Natural killer cell (primary cell): ENCODE results near the gene STRN. TPM values are rescaled to one million over a fixed set of nuclear protein-coding genes. Genes with fewer than 3 reads are reported as not detected.
A peak's percentile ranks its signal among the peaks of the same experiment; 100 is the strongest.

Source experiments
- ATAC-seq, 3 donors: fragments of 150-1000 bp in 2 of 3; fragments of 200-7000 bp in 1 of 3; cut with Tn5 transposase; 1 replicate in 1 of 3; 2 replicates in 2 of 3; pipeline ENCODE4 v1.10.0; 2021; ENCODE audit warnings: mild to moderate bottlenecking in 2 of 3, moderate library complexity in 2 of 3
- DNase-seq, 2 donors: peaks; one replicate each; pipeline versions ENCODE4 v3.0.0 to v3.0.0-alpha.2; 2013 to 2021; ENCODE audit warnings: mixed read lengths in 1 of 2
- H3K27ac ChIP-seq: one replicate; pipeline ENCODE4 v1.5.1; 2013; ENCODE audit warnings: mild to moderate bottlenecking, low read length
- H3K27me3 ChIP-seq: one replicate; pipeline ENCODE4 v1.6.1; 2013; ENCODE audit warnings: low read length; ENCODE audit not compliant: control insufficient read depth, insufficient read depth
- H3K36me3 ChIP-seq: one replicate; pipeline ENCODE4 v1.6.1; 2013; ENCODE audit warnings: low read length; ENCODE audit not compliant: control insufficient read depth, insufficient read depth
- H3K4me1 ChIP-seq: one replicate; pipeline ENCODE4 v1.6.1; 2013; ENCODE audit warnings: low read length; ENCODE audit not compliant: control insufficient read depth, insufficient read depth
- H3K4me3 ChIP-seq: one replicate; pipeline ENCODE4 v1.5.1; 2013; ENCODE audit warnings: low read length
- H3K9me3 ChIP-seq: one replicate; pipeline ENCODE4 v1.6.1; 2013; ENCODE audit warnings: low read length; ENCODE audit not compliant: control insufficient read depth, insufficient read depth
- H3K27ac Mint-ChIP-seq, 2 donors: one replicate each; pipeline ENCODE4 v1.8.0; 2022; ENCODE audit warnings: mild to moderate bottlenecking in 2 of 2, mixed read lengths in 2 of 2, moderate library complexity in 1 of 2
- H3K27me3 Mint-ChIP-seq, 2 donors: one replicate each; pipeline ENCODE4 v1.8.0; 2022; ENCODE audit warnings: low read depth in 2 of 2, mixed read lengths in 2 of 2
- H3K36me3 Mint-ChIP-seq: one replicate; pipeline ENCODE4 v1.8.0; 2022; ENCODE audit warnings: mixed read lengths
- H3K4me1 Mint-ChIP-seq, 2 donors: one replicate each; pipeline ENCODE4 v1.8.0; 2022; ENCODE audit warnings: mixed read lengths in 2 of 2
- H3K4me3 Mint-ChIP-seq: one replicate; pipeline ENCODE4 v1.8.0; 2022; ENCODE audit warnings: mild to moderate bottlenecking, moderate library complexity, mixed read lengths
- H3K9me3 Mint-ChIP-seq, 2 donors: one replicate each; pipeline ENCODE4 v1.8.0; 2022; ENCODE audit warnings: mixed read lengths in 2 of 2
- WGBS: methylation state at CpG from one replicate; pipeline ENCODE4 v1.1.7; 2013; ENCODE audit warnings: missing lambda C conversion rate; ENCODE audit not compliant: insufficient coverage; 5-methylcytosine and 5-hydroxymethylcytosine counted together
- intact Hi-C: fragments of 100-400 bp; cut with micrococcal nuclease; formaldehyde crosslinking; loops from one replicate; pipeline ENCODE4 v1.14.2; 2022
- total RNA-seq, 4 donors: library from RNA; stranded (reverse); fragments of 120-200 nt in 1 of 4; gene quantifications; one replicate each; pipeline versions ENCODE4 v1.2.3 to v1.2.4, GENCODE V29; 2013 to 2022
- TF ChIP-seq, protein P1 (sequence below): fragments of 200-600 bp; IDR thresholded peaks from one replicate; pipeline ENCODE4 v1.8.0; 2022; ENCODE audit warnings: antibody characterized with exemption

The STRN gene
- total RNA-seq, 3 donors from 2014 or later (not counting 1 experiment from before 2014, with no cell fraction given), result 43.1 to 49.9 (median 43.4) TPM

- no peak overlapping the region for H3K4me3 Mint-ChIP-seq
- H3K4me1 Mint-ChIP-seq, result peaks cover 12 to 17% of the 10 kb centered on the region in 2 donors
- ATAC-seq (no peak), DNase-seq (no peak)
- Histone ChIP-seq H3K4me3 (no peak overlapping the region), H3K4me1 (no peaks in the 10 kb centered on the region), H3K9me3 (no peaks in the 10 kb centered on the region), H3K27ac (no peak overlapping the region), H3K27me3 (no peaks in the 10 kb centered on the region), H3K36me3 (no peaks in the 10 kb centered on the region)
- 96% methylated on average over 4 of the region's 4 CpGs for WGBS
- intact Hi-C loops, result loop anchor here (10.0 kb wide), 1 partner anchor 55 kb away; no protein-coding TSS in a partner anchor
- TF ChIP-seq, protein P1, sequence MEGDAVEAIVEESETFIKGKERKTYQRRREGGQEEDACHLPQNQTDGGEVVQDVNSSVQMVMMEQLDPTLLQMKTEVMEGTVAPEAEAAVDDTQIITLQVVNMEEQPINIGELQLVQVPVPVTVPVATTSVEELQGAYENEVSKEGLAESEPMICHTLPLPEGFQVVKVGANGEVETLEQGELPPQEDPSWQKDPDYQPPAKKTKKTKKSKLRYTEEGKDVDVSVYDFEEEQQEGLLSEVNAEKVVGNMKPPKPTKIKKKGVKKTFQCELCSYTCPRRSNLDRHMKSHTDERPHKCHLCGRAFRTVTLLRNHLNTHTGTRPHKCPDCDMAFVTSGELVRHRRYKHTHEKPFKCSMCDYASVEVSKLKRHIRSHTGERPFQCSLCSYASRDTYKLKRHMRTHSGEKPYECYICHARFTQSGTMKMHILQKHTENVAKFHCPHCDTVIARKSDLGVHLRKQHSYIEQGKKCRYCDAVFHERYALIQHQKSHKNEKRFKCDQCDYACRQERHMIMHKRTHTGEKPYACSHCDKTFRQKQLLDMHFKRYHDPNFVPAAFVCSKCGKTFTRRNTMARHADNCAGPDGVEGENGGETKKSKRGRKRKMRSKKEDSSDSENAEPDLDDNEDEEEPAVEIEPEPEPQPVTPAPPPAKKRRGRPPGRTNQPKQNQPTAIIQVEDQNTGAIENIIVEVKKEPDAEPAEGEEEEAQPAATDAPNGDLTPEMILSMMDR, result no peak
- H3K27ac Mint-ChIP-seq, result no peak overlapping the region
- H3K9me3 Mint-ChIP-seq, result no peaks in the 10 kb centered on the region
- H3K36me3 Mint-ChIP-seq, result peaks cover 7% of the 10 kb centered on the region
- H3K27me3 Mint-ChIP-seq, result no peaks in the 10 kb centered on the region
These were observed 126.2 kb downstream of the STRN start for GRCh38 chr2:36839976-36840617.

- H3K27me3 Mint-ChIP-seq, result no peaks in the 10 kb centered on the region
- TF ChIP-seq, protein P1, result no peak
- peak; percentile 82 to 92 (median 92) for ATAC-seq
- H3K9me3 Mint-ChIP-seq, result no peaks in the 10 kb centered on the region
- peak overlapping the region; percentile 53 for H3K4me3 Mint-ChIP-seq
- Histone ChIP-seq H3K36me3 (no peaks in the 10 kb centered on the region), H3K27me3 (no peaks in the 10 kb centered on the region), H3K4me3 (no peak overlapping the region), H3K9me3 (no peaks in the 10 kb centered on the region), H3K4me1 (peaks cover 3% of the 10 kb centered on the region), H3K27ac (peak overlapping the region; percentile 59)
- peak in 1 of 2 donors; percentile 20 for DNase-seq
- intact Hi-C loops, result loop anchor here (2.0 to 10.0 kb wide), 2 partner anchors 34 to 50 kb away; no protein-coding TSS in a partner anchor
- whole genome bisulfite sequencing, result 27% methylated on average over 2 of the region's 5 CpGs
- H3K4me1 Mint-ChIP-seq, result peaks cover 11 to 14% of the 10 kb centered on the region in 2 donors
- no peaks in the 10 kb centered on the region for H3K36me3 Mint-ChIP-seq
- peak overlapping the region; percentile 74 to 76 for H3K27ac Mint-ChIP-seq
These were observed 131.4 kb downstream of the STRN start for GRCh38 chr2:36834731-36835524.

DNA sequence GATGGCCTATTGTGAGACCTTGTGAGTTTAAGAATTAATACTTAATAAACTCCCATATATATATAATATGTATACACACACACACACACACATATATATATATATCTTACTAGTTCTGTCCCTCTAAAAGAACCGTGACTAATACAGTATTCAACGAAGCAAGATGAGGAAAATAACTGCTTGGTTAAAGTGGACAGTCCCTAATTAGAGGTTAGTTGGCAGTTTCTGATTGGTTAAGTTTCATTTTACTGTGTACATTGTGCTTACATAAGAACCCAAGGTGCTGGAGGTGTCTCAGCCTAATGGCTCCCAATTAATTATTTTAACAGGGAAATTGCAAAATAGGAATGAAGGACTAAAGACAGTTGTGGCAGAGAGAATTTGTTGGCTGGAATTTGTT, 132.1 kb downstream of the STRN start:
- 85% methylated on average over 2 of the region's 2 CpGs for WGBS
- H3K4me1 ChIP-seq, result peaks cover 3% of the 10 kb centered on the region
- H3K4me3 ChIP-seq, result no peak overlapping the region
- peak overlapping the region; percentile 59 for H3K27ac ChIP-seq
- H3K4me1 Mint-ChIP-seq, result peaks cover 11 to 14% of the 10 kb centered on the region in 2 donors
- no peaks in the 10 kb centered on the region for H3K9me3 ChIP-seq
- H3K9me3 Mint-ChIP-seq, result no peaks in the 10 kb centered on the region
- no peak for DNase-seq
- H3K36me3 Mint-ChIP-seq, result no peaks in the 10 kb centered on the region
- intact Hi-C loops, result loop anchor here (2.0 to 10.0 kb wide), 2 partner anchors 33 to 49 kb away; no protein-coding TSS in a partner anchor
- H3K27me3 Mint-ChIP-seq, result no peaks in the 10 kb centered on the region
- H3K27me3 ChIP-seq, result no peaks in the 10 kb centered on the region
- H3K27ac Mint-ChIP-seq, result peak overlapping the region; percentile 74 to 76
- no peak for ATAC-seq
- H3K36me3 ChIP-seq, result no peaks in the 10 kb centered on the region
- TF ChIP-seq, protein P1, result no peak
- H3K4me3 Mint-ChIP-seq, result peak overlapping the region; percentile 3
